Measurements from ENCODE around the gene FBXO38. TPM values are rescaled to one million over a fixed set of nuclear protein-coding genes. Genes with fewer than 3 reads are reported as not detected.

FBXO38 gene
- total and polyA plus RNA-seq, 2 of the 13 experiments (the other 11 are each of a cell fraction or from before 2014, with no cell fraction given): 24.8 to 35.9 TPM

DNA sequence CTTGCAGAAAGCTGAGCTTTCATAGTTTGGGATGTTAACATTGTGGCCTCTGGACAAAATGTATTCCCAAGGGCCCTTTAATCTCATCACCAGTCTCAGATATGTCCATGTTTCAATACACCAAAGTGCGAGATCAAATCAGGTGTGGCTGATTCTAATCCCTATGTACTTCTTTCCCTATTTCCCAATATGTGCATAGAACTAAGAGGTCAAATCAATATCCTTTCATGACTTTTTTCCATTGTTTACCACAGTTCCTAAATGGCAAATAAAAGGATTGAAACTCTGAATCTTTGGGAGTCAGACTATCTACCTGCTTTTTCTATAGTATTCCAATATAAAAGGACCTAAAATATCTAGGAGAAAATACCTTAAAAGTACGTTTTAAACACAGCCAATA lies 105.0 kb downstream of the FBXO38 start (continued):
- peak; percentile 57; the same call in 1 of the 2 replicates for TF ChIP-seq PAXIP1 (CRISPR knock-in tag; conservative IDR thresholded peaks at IDR 0.05)
- TF ChIP-seq RARA (CRISPR knock-in tag; IDR thresholded peaks at IDR 0.05): peak; percentile 84
- 0 out of 2 replicates have a peak, but pooled peaks have one; percentile 38 for TF ChIP-seq NCOA2 (CRISPR knock-in tag; IDR thresholded peaks at IDR 0.05)
- TF ChIP-seq CEBPG (CRISPR knock-in tag; IDR thresholded peaks at IDR 0.05): peak; percentile 33; the same call in 1 of the 2 replicates
- peak; percentile 57 for TF ChIP-seq GATAD2A (CRISPR knock-in tag; IDR thresholded peaks at IDR 0.05)
- peak in 1 of 2 experiments; percentile 62; a peak in 2 of 4 replicates for TF ChIP-seq EP300 (IDR thresholded peaks at IDR 0.05; ENCODE audit: low read depth in 2 of 2, low read length in 2 of 2)
- no peak for TF ChIP-seq EP300 (CRISPR knock-in tag; IDR thresholded peaks at IDR 0.05; ENCODE audit: borderline replicate concordance)
- no peak for TF ChIP-seq PAF1 (CRISPR knock-in tag; IDR thresholded peaks at IDR 0.05)
- TF ChIP-seq FOSL1 (CRISPR knock-in tag; IDR thresholded peaks at IDR 0.05; ENCODE audit: borderline replicate concordance): no peak
- TF ChIP-seq FOXP1 (IDR thresholded peaks at IDR 0.05): no peak; the same call in 1 of the 2 replicates
- peak; percentile 51; the same call in 1 of the 2 replicates for TF ChIP-seq FOXP1 (CRISPR knock-in tag; IDR thresholded peaks at IDR 0.05)
- peak; percentile 57; the same call in 1 of the 2 replicates for TF ChIP-seq FOXA3 (CRISPR knock-in tag; IDR thresholded peaks at IDR 0.05)
- TF ChIP-seq BCL6 (CRISPR knock-in tag; IDR thresholded peaks at IDR 0.05): peak; percentile 77
- no peak for TF ChIP-seq ZHX2 (IDR thresholded peaks at IDR 0.05; ENCODE audit: low read depth)
- TF ChIP-seq ZHX2 (CRISPR knock-in tag; IDR thresholded peaks at IDR 0.05; ENCODE audit: borderline replicate concordance): no peak
- 0 out of 2 replicates have a peak, but pooled peaks have one; percentile 29 for TF ChIP-seq TOE1 (CRISPR knock-in tag; IDR thresholded peaks at IDR 0.05)
- TF ChIP-seq ETV6 (CRISPR knock-in tag; conservative IDR thresholded peaks at IDR 0.05): no peak
- 0 out of 2 replicates have a peak, but pooled peaks have one; percentile 10 for TF ChIP-seq KAT2B (IDR thresholded peaks at IDR 0.05; ENCODE audit: borderline replicate concordance, low read depth, low read length)
- no peak for TF ChIP-seq SETDB1 (CRISPR knock-in tag; IDR thresholded peaks at IDR 0.05; ENCODE audit: borderline replicate concordance)
- no peak for TF ChIP-seq HMGA1 (CRISPR knock-in tag; conservative IDR thresholded peaks at IDR 0.05)
- TF ChIP-seq HNF4A (CRISPR knock-in tag; IDR thresholded peaks at IDR 0.05): peak; percentile 44; the same call in 1 of the 2 replicates

Data from HepG2 (cell line).